ENCODE measurements around the gene TENM3. TPM values are rescaled to one million over a fixed set of nuclear protein-coding genes. Genes with fewer than 3 reads are reported as not detected.

TENM3 gene
- total RNA-seq, 1 donor from 2014 or later, result 65.5 TPM

DNA sequence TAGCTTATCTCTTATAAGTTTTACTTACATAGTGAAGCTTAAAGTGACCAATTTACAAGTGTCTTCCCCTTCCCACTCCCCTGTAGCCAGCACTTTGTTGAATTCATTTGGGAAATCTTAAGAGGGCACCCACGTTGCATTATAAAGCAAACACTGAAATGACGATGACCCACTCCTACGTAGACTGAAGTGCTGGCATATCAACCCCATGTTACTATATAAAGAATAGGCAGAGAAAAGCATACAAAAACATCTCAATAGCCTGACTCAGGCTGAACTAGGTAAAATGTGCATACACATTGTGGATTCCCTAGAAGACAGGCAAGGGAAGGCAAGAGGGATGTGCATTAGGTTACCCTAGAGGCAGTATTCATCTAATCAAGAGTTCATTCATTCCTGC lies 313.4 kb downstream of the TENM3 start:
- no peak for DNase-seq (ENCODE audit: low spot score)

DNA sequence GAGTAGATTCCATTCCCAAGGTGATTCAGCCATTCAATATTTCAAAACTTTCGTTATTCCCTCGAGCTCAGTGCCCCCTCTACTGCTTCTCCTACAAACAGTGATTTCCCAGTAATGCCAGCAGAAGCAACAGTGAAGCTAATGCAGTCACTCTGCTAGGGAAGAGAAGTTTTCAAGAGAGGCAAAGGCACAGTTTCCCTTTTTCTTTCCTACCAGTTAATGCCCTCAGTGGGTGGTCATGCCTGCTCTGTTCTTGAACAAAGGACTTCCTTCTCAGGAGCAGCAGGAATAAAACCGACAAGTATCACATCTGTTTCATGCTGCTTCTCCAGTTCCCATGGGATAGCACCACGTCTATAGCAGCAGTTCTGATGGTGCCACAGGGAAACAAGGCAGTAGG lies 317.2 kb downstream of the TENM3 start:
- no peak for DNase-seq (ENCODE audit: low spot score)

DNA sequence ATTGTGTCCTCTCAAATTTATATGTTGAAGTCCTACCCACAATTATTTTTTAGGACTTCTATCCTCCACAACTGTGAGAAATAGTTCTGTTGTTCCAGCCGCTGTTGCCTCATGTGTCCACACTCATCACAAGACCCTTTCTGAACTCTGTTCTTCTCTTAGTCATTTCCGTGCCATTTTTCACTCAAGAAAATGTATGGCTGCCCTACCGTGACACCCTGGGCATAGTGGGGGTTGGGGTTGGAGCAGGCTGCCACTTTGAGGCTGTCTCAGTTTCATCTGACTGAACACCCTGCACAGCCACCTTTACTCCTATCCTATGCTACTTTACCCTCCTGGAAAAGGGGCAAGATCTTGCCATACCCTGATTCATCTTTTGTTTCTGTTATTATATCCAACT lies 319.1 kb downstream of the TENM3 start:
- DNase-seq (ENCODE audit: low spot score), result no peak

DNA sequence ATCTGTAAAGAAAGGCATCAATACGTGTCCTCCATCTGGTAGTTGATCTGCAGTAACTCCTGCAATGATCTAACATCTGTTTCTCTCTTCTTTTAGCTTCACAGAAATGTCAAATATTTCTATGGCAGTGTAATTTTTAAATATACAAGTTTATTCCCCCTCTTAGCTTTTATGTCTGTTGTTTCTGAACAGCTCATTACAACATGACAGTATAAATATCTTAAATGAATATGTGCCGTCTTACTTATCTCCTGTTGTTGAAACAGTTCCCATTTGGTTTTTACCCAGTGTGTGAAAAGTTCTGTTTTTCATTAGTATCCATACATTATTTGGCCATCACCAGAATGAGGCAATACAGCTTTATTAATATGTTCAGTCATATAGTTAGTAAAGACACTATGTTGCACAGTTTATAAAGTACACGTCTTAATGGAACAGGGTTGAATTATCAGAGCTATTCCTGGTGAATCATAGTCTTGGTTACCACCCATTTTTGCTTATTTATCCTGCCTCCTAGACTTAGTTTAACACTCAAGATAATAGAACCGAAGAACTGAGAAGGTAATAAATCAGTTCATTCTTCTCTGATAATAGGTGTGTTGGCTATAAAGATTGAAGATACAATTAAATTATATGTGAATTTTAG lies 321.6 kb downstream of the TENM3 start:
- DNase-seq (ENCODE audit: low spot score), result no peak

DNA sequence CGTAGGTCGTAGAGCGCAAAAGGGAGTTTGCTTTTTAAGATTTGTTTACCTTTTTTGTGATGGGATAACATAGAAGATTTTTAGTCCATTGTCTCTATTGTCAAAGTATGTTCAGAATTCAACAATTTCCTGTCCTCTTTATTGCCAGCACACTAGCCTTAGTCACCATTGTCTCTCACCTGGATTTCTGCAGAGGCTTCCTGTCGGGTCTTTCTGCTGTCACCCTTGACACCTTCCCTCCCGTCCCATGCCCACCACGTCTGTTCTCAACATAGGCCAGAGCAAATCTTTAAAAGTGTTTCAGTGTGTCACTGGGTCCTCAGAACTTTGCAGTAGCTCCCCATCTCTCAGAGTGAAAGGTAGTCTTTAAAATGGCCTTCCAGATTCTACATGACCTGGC lies 323.9 kb downstream of the TENM3 start:
- DNase-seq (ENCODE audit: low spot score), result no peak

DNA sequence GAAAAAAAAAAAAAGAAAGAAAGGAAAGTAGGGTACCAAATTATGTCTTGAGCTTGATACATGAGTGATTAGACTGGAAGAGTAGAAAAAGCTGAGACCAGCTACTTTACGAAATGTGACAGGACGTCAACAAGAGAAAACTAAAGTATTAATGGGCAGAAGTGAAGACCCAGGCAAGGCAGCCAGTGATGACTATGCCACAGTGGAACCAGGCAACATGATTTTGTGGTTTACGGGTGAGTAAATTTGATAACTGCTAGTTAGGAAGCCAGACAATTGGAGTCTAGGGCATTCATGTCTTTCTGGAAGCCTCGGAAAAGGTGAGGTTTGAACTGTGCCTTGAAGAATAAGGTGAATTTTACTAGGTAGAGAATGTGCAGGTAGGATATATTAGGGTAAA lies 326.4 kb downstream of the TENM3 start:
- DNase-seq (ENCODE audit: low spot score), result no peak

DNA sequence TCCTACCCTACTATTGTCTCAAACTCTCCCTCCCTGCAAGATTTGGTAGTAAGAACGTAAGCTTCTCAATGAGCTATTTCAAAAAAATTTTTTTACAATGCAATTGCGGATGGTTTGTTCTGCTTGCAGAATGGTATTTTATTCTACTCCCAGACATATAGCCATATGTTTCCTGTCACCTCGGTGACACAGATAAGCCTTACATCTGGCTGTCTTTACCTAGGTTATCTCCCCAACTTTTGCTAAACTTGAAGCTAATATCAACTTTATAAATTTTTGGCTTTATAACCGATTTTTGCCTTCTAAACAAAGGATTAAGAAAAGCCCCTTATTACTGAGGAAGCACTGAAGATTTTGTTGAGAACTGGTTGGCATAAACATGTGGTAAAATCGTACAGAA lies 331.5 kb downstream of the TENM3 start:
- no peak for DNase-seq (ENCODE audit: low spot score)

DNA sequence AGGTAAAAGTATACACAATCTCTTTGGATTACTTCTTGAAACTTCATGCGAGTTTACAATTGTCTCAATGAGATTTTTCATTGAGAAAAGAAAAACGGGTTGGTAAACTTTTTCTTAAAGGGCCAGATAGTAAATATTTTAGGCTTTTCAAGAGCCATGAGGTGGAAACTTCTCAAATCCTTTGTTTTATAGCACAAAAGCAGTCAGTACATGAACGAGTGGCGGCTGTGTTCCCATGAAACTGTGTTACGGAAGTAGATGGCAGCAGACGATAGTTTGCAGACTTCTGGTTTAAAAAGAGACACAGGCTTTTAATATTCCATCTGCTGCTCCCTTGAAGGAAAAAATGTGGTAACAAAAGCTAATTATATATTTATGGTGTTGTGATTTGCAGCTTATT lies 332.0 kb downstream of the TENM3 start:
- DNase-seq (ENCODE audit: low spot score), result no peak

DNA sequence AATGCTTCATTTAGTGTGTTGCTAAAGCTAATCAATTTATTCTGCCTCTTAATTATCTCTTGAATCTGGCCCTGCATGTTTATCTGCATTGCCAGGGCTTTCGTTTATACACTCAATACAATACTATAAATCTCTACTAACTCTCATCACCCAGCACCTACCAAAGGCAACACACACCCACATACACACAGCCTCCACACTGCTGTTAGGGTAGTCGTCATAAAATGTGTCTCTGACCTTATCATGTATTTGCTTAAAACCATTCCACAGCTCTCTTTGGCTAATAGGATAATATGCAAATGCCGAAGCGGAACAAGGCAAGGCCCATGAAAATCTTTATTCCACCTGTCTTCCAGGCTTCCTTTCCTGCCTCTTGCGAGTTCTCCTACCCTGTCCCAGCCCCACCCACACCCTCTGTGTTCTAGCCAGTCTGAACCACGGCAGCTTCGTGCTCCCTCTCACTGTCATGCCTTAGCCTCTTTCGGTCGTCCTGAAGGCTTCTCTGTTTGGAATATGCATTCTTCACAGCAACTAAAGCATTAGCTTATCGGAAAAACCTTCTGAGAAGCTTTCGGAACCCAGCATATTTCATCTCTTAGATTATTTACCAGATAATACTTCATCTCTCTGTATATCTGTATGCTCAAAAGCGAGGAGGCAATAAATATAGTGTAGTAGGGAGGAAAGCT lies 333.5 kb downstream of the TENM3 start:
- peak; percentile 49 for DNase-seq (ENCODE audit: low spot score)

DNA sequence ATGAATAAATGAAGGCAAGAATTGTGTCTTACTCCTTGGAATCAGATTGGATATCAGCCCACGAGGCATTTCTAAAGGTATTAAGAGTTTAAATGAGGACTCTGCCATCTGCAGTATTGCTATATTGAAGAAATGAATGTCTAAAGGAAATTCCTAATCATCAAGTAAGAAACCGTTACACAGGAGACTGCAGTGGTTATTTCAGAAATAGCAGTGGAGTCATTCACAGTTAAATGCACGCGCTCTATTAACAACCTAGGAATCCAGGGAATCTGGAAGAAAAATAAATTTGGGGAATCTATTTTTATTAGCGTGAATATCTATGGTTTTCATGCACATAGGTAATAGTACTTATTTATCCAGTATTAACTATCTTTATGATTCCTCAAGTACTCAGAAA lies 334.2 kb downstream of the TENM3 start:
- no peak for DNase-seq (ENCODE audit: low spot score)

DNA sequence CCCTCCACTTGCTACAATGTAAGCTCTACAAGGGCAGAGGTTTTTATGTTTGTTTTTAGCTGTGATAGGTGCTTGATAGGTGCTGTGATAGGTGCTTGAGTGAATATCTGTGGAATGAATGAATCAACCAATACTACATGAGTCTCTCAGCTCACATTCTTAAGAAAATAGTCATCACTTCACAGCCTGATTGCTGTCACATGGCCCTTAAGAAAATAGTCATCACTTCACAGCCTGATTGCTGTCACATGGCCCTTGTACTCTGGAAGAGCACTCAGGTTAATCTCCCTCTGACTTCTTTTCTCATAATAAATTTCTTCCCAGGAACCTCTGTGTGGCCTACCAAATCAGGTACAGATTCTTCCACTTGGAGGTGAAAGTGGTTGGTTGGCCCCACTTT lies 335.2 kb downstream of the TENM3 start:
- DNase-seq (ENCODE audit: low spot score), result no peak

DNA sequence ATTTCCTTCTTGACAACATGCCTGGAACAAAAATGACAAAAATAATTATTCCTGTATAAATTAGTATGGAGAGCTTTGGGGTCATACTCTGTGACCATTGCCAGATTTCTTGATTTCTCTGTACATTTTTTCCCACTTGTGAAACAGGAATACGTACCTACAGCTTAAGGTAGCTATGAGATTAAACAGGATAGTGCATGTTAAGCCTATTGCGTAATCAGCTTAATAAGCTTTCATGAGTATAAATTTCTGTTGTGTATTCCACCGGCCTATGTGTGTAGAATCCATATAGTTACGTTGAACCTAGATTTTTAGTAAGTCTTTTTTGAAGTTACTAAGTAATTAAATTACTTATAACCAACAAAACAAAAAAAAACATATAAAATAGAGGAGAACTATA lies 339.0 kb downstream of the TENM3 start:
- DNase-seq (ENCODE audit: low spot score), result no peak

DNA sequence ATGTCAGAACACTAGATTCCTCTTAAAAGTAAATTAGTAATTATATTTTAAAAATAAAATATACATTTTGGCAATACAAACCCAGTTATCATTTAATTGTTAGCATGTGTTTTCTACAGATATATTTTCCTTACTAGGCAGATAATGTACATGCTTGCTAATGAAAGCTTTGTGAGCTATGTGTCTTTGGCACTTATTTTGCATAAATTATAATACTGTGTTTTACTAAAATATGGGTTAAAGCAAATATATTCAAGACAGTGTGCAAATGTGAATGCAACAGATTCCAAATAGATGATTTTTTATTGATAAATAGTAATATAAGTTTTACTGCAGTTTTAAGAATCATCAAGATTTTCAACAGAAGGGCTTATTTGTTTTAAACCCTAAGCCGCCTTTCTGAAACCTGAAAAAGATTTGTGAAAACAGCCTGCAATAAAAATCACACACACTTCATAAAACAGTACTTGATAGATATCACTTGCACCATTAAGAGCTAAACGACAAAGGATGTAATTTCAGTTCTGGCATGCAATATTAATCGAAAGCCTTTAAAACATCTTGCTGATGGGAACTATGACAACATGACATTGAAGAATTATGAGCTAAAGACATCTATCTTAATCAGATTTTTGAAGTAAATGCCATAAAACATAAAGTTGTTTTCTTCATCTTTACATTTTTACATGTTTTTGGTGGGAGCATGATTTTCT lies 340.7 kb downstream of the TENM3 start:
- peak; percentile 56 for DNase-seq (ENCODE audit: low spot score)

DNA sequence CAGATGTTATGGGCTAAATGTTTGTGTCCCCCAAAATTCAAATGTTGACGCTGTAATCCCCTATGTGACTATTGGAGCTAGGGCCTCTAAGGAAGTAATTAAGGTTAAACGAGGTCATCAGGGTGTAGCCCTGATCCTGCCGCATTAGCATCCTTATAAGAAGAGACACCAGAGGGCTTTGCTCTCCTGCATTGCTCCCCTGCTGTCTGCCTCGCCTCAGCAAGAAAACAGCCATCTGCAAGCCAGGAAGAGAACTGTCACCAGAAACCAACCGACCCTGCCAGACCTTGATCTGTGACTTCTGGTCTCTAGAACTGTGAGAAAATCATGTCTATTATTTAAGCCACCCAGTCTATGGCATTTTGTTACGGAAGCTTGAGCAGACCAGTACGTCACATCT lies 342.1 kb downstream of the TENM3 start:
- no peak for DNase-seq (ENCODE audit: low spot score)

DNA sequence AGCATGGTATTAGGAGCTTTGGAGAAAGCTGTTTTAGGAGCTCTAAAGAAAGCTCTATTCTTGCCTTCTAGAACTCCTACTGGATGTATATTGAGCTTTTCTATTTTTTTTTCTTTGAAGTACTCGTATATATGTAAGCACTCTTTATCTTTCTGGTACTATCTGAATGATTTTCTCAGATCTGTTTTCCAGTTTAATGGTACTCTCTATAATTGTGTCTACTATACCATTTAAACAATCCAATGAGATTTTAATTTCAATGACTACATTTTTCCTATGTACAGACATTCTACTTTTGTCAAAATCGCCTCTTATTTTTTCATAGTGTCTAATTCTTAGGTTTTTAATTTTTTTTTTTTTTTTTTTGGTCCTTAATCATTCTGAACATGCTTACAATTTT lies 345.9 kb downstream of the TENM3 start:
- DNase-seq (ENCODE audit: low spot score), result no peak

DNA sequence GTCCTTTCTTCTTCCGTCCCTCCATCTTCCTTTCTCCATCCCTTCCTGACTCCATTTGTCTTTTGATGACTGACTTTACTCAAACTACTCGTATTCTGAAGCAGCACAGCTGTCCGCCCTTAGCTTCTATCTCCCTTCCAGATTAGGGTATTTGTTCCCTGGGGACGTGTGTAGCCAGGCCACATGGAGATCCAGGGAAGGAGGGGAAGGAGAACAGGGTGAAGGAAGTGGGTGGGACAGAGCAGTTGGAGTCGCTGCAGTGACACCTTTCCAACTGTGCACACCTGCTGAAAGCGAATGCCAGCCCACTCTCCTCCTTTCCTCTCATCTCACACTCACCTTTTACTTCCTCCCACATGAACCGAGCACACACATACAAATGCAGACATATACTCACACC lies 350.2 kb downstream of the TENM3 start:
- DNase-seq (ENCODE audit: low spot score), result no peak

DNA sequence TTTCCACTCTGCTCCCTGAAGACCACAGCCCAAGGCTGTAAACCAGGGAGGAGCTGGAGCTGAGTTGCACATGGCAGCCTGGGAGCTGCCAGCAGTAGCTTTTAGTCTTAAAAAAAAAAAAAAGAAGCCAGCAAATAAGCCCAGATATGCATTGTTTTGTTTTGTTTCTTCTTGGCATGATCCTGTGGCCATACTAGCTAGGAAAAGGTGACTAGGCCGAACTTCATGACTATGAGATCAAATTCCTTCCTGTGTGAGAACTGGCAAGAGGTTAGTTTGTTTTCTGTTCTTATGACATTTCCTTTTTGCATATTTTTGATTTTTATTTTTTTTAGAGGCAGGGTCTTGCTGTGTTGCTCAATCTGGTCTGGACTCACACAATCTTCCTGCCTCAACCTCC lies 350.7 kb downstream of the TENM3 start:
- no peak for DNase-seq (ENCODE audit: low spot score)

DNA sequence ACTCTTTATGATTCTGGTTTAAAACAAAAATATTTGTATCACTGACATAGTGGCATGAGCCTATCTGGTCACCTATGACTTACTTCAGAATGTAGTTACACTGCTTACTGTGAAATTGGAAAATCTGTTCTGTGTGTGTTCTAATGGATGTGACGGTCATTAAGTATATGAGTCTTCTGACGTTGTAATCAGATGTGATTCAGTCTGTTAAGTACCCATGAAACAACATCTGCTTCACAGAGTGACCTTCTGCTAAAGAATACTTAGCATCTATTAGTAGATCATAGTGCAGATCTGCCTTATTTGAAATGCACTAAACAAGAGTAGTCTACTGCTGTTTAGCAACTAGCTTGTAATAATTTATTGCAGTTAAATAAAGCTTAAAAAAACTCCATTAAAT lies 356.9 kb downstream of the TENM3 start:
- DNase-seq (ENCODE audit: low spot score), result no peak

DNA sequence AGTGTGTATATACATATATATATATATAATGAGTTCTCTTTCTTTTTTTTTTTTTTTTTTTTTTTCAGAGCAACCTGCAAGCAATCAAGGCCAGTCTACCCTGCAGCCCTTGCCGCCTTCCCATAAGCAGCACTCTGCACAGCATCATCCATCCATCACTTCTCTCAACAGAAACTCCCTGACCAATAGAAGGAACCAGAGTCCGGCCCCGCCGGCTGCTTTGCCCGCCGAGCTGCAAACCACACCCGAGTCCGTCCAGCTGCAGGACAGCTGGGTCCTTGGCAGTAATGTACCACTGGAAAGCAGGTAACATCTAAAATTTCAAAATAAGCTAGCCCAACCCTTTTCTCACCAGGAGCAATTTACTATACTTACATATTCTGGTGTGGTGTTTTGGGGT lies 357.7 kb downstream of the TENM3 start:
- no peak for DNase-seq (ENCODE audit: low spot score)

DNA sequence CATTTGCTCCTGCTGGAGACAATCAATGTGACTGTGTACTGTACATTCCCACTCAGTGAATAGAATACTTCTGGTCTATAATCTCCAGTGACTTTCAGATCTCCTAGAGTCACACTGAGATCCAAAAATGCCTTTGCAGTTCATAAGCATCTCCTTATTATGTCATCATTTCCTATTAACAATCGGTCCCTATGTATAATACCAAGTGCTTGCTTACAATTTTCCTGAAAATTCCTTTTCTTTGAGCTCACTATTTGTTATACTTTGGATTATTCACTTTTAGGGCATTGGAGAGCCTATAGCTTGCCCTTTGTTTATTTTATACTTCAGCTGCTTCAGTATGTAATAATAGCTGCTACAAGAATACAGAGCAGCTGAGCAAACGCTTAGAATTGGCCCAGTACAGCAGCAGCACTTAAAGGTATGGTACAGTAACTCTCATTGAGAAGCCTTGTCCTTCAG lies 361.0 kb downstream of the TENM3 start:
- peak; percentile 4 for DNase-seq (ENCODE audit: low spot score)

DNA sequence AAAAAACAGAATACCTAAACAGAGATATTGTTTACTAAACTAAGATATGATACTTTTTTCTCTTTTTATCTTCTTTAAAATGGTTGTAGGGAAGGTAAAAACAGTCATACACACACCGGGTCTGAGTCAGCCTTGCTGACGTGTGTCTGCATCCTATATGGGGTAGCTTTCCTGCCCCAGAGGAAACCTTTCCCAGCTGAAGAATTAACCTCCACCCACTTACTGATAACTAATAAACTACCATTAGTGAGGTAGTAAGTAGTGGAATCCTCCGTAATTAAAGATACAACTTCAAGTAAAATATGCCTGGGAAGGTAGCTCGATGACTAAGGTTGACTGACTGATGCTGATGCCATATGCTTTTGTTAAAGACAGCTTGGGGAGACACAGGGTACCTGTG lies 361.8 kb downstream of the TENM3 start:
- no peak for DNase-seq (ENCODE audit: low spot score)

DNA sequence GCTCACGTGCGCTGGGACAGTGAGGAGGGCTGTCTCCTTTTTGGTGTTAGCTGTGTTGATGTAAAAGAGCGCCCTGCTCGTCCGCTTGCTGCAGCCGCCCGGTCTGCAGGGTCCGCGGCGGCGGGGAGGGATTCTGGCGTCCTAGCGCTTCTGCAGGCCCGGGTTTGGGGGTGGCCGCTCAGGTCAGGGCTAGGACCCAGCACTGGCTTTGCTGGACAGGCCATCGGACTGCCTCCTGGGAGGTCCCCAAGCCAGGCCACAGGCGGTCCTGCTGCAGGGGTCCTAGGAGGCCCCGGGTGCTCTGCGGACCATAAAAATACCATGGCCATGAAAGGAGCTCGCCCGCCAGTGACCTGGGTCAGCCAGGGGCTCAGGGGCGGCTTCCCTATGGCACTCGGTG lies 365.3 kb downstream of the TENM3 start:
- no peak for DNase-seq (ENCODE audit: low spot score)

DNA sequence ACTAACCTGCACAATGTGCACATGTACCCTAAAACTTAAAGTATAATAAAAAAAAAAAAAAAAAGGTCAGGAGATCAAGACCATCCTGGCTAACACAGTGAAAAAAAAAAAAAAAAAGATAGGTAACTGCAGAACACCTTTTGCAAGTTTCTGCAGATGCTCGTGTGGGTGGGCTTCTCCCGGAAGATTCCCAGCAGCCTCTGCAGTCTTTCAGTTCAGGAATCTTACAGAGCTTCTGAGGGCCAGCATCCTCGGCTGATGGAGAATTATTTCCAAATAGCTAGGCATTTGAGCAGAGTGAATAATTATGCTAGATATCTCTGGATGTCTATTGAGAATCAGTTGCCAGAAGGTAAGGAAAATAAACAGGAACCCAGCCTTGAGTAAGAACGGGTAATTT lies 373.3 kb downstream of the TENM3 start:
- DNase-seq (ENCODE audit: low spot score), result no peak

Data from umbilical cord (tissue), 2 donors.